Body of pancreas (tissue), 4 donors: ENCODE data around the gene CDR2. TPM values are rescaled to one million over a fixed set of nuclear protein-coding genes. Genes with fewer than 3 reads are reported as not detected.

Source experiments
- ATAC-seq: fragments of 150-250 bp; one replicate; pipeline ENCODE4 v1.9.1; 2016
- DNase-seq, 4 donors: peaks; one replicate each; pipeline ENCODE4 v3.0.0-alpha.2; 2019
- H3K27ac ChIP-seq, 4 donors: fragments of 200-600 bp; sonication (generic); 1 replicate in 3 of 4; 2 replicates in 1 of 4; pipeline versions ENCODE4 v1.5.1 to v1.6.1; 2016 to 2019; ENCODE audit warnings: mild to moderate bottlenecking in 1 of 4, mixed read lengths in 1 of 4, moderate library complexity in 1 of 4
- H3K27me3 ChIP-seq, 2 donors: fragments of 200-600 bp; sonication (generic); one replicate each; pipeline ENCODE4 v1.6.0; 2016; ENCODE audit warnings: mild to moderate bottlenecking in 1 of 2
- H3K36me3 ChIP-seq, 2 donors: fragments of 200-600 bp; sonication (generic); replicated peaks in 1 of 2; 2 replicates each; pipeline ENCODE4 v1.5.1; 2016; ENCODE audit warnings: low read depth in 2 of 2; ENCODE audit not compliant: insufficient read depth in 1 of 2
- H3K4me1 ChIP-seq: fragments of 200-600 bp; sonication (generic); one replicate; pipeline ENCODE4 v1.6.0; 2016
- H3K4me3 ChIP-seq, 2 donors: fragments of 200-600 bp; sonication (generic); 1 replicate in 1 of 2; 2 replicates in 1 of 2; pipeline ENCODE4 v1.5.1; 2016 to 2019
- H3K9me3 ChIP-seq, 3 donors: fragments of 200-600 bp; sonication (generic); 1 replicate in 2 of 3; 2 replicates in 1 of 3; pipeline ENCODE4 v1.5.1; 2016
- CTCF ChIP-seq, 7 experiments: fragments of 450-650 bp in 4 of 7; fragments of 200-600 bp in 3 of 7; sonication (generic) in 3 of 7; IDR thresholded peaks; one replicate each; pipeline ENCODE4 v1.5.1; 2016 to 2019; ENCODE audit warnings: antibody characterized with exemption in 7 of 7
- POLR2A ChIP-seq, 3 donors: fragments of 450-650 bp; IDR thresholded peaks; one replicate each; pipeline ENCODE4 v1.6.1; 2016; ENCODE audit warnings: antibody characterized with exemption in 3 of 3, mild to moderate bottlenecking in 2 of 3
- WGBS, 2 donors: methylation state at CpG; one replicate each; pipeline ENCODE4 v1.1.5; 2017; 5-methylcytosine and 5-hydroxymethylcytosine counted together
- intact Hi-C: fragments of 100-400 bp; cut with DNase I; formaldehyde crosslinking; loops from one replicate; pipeline ENCODE4 v1.15.1; 2023
- total RNA-seq, 2 donors: library from RNA; depleted of rRNA; stranded (reverse); fragments of >200 nt; gene quantifications; one replicate each; pipeline ENCODE4 v1.1.0, GENCODE V29; 2016

Gene CDR2
- total RNA-seq, 2 donors from 2014 or later: 15.8 to 16.8 TPM

- peak in 1 of 4 donors; percentile 6 for DNase-seq
- WGBS, 2 donors: 88 to 92% methylated on average over 28 to 37 of the region's 37 CpGs
These were observed 59.5 kb downstream of the CDR2 start for GRCh38 chr16:22314661-22315626.

GRCh38 chr16:22313876-22314470 is 60.4 kb downstream of the CDR2 start:
- intact Hi-C loops: no loop called here
- H3K4me3 ChIP-seq: no peak overlapping the region
- H3K36me3 ChIP-seq: peaks cover 5 to 38% of the 10 kb centered on the region in 2 donors
- H3K4me1 ChIP-seq: no peaks in the 10 kb centered on the region
- DNase-seq (peak in 1 of 4 donors; percentile 8), ATAC-seq (no peak)
- no peak overlapping the region for H3K27ac ChIP-seq
- H3K9me3 ChIP-seq: no peaks in the 10 kb centered on the region
- no peak for TF ChIP-seq CTCF (IDR thresholded peaks at IDR 0.05)
- no peak for TF ChIP-seq POLR2A (IDR thresholded peaks at IDR 0.05)
- H3K27me3 ChIP-seq: no peaks in the 10 kb centered on the region
- 96 to 97% methylated on average over 8 to 9 of the region's 10 CpGs for WGBS, 2 donors

More at GRCh38 chr16:22314661-22315626, 59.5 kb downstream of the CDR2 start:
- H3K27ac ChIP-seq: no peak overlapping the region
- peaks cover 5 to 34% of the 10 kb centered on the region in 2 donors for H3K36me3 ChIP-seq
- no peak for ATAC-seq
- no peaks in the 10 kb centered on the region for H3K9me3 ChIP-seq
- H3K4me1 ChIP-seq: no peaks in the 10 kb centered on the region
- no peak for TF ChIP-seq CTCF (IDR thresholded peaks at IDR 0.05)
- TF ChIP-seq POLR2A (IDR thresholded peaks at IDR 0.05): no peak
- H3K4me3 ChIP-seq: no peak overlapping the region
- no peaks in the 10 kb centered on the region for H3K27me3 ChIP-seq
- intact Hi-C loops: no loop called here

GRCh38 chr16:22312897-22313781 is 61.3 kb downstream of the CDR2 start:
- DNase-seq (no peak), ATAC-seq (no peak)
- Histone ChIP-seq H3K27me3 (no peaks in the 10 kb centered on the region), H3K9me3 (no peaks in the 10 kb centered on the region), H3K4me1 (no peaks in the 10 kb centered on the region), H3K4me3 (no peak overlapping the region), H3K27ac (no peak overlapping the region), H3K36me3 (peaks cover 5 to 40% of the 10 kb centered on the region in 2 donors)
- TF ChIP-seq POLR2A (IDR thresholded peaks at IDR 0.05): no peak
- TF ChIP-seq CTCF (IDR thresholded peaks at IDR 0.05): no peak
- intact Hi-C loops: no loop called here
- WGBS, 2 donors: 89 to 90% methylated on average over 23 of the region's 23 CpGs

GRCh38 chr16:22311520-22311919 is 62.9 kb downstream of the CDR2 start:
- peaks cover 0 to 40% of the 10 kb centered on the region in 2 donors for H3K36me3 ChIP-seq
- H3K4me1 ChIP-seq: no peaks in the 10 kb centered on the region

More at GRCh38 chr16:22311520-22311919, 62.9 kb downstream of the CDR2 start:
- 94 to 96% methylated on average over 4 of the region's 4 CpGs for WGBS, 2 donors
- TF ChIP-seq POLR2A (IDR thresholded peaks at IDR 0.05) (no peak), CTCF (IDR thresholded peaks at IDR 0.05) (no peak)
- ATAC-seq (no peak), DNase-seq (no peak)
- Histone ChIP-seq H3K27ac (no peak overlapping the region), H3K9me3 (no peaks in the 10 kb centered on the region), H3K27me3 (no peaks in the 10 kb centered on the region), H3K4me3 (no peak overlapping the region)
- intact Hi-C loops: no loop called here
